Ishikawa (cell line): ENCODE data around the gene RAPSN.

Source experiments
- CEBPB ChIP-seq: IDR thresholded peaks from 2 replicates; pipeline ENCODE4 v1.6.1; 2012
- CREB1 ChIP-seq: IDR thresholded peaks from 2 replicates; pipeline ENCODE4 v1.6.1; 2012; ENCODE audit warnings: low read depth
- EGR1 ChIP-seq: IDR thresholded peaks from 2 replicates; pipeline ENCODE4 v1.6.1; 2012
- EP300 ChIP-seq: IDR thresholded peaks from 2 replicates; pipeline ENCODE4 v1.6.1; 2012; ENCODE audit warnings: borderline replicate concordance
- FOXM1 ChIP-seq: IDR thresholded peaks from 2 replicates; pipeline ENCODE4 v1.6.1; 2012; ENCODE audit warnings: low read depth, borderline replicate concordance
- MAX ChIP-seq: IDR thresholded peaks from 2 replicates; pipeline ENCODE4 v1.6.1; 2012
- NFIC ChIP-seq: IDR thresholded peaks from 2 replicates; pipeline ENCODE4 v1.6.1; 2012
- RAD21 ChIP-seq: IDR thresholded peaks from 2 replicates; pipeline ENCODE4 v1.6.1; 2012; ENCODE audit warnings: low read depth
- REST ChIP-seq: IDR thresholded peaks from 2 replicates; pipeline ENCODE4 v1.6.1; 2012; ENCODE audit warnings: low read depth, mild to moderate bottlenecking
- TAF1 ChIP-seq: IDR thresholded peaks from 2 replicates; pipeline ENCODE4 v1.6.1; 2012; ENCODE audit warnings: low read depth, mild to moderate bottlenecking
- TCF12 ChIP-seq: IDR thresholded peaks from 2 replicates; pipeline ENCODE4 v1.6.1; 2012; ENCODE audit warnings: low read depth
- TEAD4 ChIP-seq: IDR thresholded peaks from 2 replicates; pipeline ENCODE4 v1.6.1; 2012
- USF1 ChIP-seq: IDR thresholded peaks from 2 replicates; pipeline ENCODE4 v1.6.1; 2012
- YY1 ChIP-seq: IDR thresholded peaks from 2 replicates; pipeline ENCODE4 v1.6.1; 2012; ENCODE audit warnings: low read depth
- ZBTB7A ChIP-seq: IDR thresholded peaks from 2 replicates; pipeline ENCODE4 v1.6.1; 2012; ENCODE audit warnings: low read depth

The RAPSN gene

DNA sequence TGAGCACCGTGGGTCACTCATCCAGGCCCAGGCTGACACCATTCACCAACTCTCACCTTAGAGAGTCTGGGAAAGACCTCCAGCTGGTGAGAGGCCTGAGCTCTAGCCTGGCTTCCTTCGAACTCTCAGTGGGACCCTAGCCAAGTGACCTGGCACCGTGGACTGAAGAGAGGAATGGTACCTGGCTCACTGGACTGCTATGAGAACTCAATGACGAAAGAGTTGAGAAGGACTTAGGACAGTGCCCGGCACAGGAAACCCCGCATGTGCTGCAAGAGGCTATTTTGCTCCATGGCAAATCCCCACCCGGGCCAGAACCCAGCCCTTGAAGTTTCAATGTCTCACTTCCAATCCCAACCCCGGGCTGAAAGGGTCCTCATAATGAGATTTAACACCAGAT is 605 bp upstream of the RAPSN start:
- TF ChIP-seq REST, result no peak
- no peak for TF ChIP-seq USF1
- no peak for TF ChIP-seq TCF12
- no peak for TF ChIP-seq TAF1

GRCh38 chr11:47447906-47448305 is 1.0 kb downstream of the RAPSN start:
- TF ChIP-seq EGR1, result no peak
- no peak for TF ChIP-seq TEAD4
- TF ChIP-seq YY1, result no peak
- no peak for TF ChIP-seq FOXM1
- TF ChIP-seq MAX, result no peak
- TF ChIP-seq REST, result no peak
- no peak for TF ChIP-seq TAF1
- no peak for TF ChIP-seq RAD21
- TF ChIP-seq CREB1, result no peak
- no peak for TF ChIP-seq EP300
- TF ChIP-seq CEBPB, result no peak
- no peak for TF ChIP-seq NFIC
- TF ChIP-seq USF1, result no peak
- TF ChIP-seq ZBTB7A, result no peak
- no peak for TF ChIP-seq TCF12

DNA sequence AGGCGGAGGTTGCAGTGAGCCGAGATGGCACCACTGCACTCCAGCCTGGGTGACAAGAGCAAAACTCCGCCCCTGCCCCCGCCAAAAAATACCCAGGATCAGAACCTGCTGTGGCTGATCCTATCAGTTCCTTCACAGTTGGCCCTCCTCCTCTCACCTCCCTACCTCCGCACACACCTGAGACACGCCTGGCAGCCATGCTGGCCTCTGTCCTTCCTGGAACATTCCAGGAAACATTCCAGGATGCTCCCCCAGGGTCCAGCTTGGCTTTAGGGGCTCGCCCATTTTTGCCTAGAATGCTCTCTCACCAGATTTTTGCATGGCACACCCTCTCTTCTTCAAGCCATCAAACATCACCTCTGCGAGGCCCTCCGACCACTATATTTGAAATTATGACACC is 2.1 kb downstream of the RAPSN start:
- TF ChIP-seq CREB1, result no peak
- TF ChIP-seq REST, result no peak
- TF ChIP-seq RAD21, result no peak
- TF ChIP-seq TEAD4, result no peak
- no peak for TF ChIP-seq TCF12
- TF ChIP-seq EP300, result no peak
- TF ChIP-seq FOXM1, result no peak
- no peak for TF ChIP-seq NFIC
- no peak for TF ChIP-seq YY1
- TF ChIP-seq TAF1, result no peak
- TF ChIP-seq ZBTB7A, result no peak
- no peak for TF ChIP-seq CEBPB
- TF ChIP-seq EGR1, result no peak
- no peak for TF ChIP-seq USF1
- TF ChIP-seq MAX, result no peak

GRCh38 chr11:47445840-47446239 is 3.1 kb downstream of the RAPSN start:
- TF ChIP-seq TAF1, result no peak
- TF ChIP-seq ZBTB7A, result no peak
- TF ChIP-seq USF1, result no peak
- TF ChIP-seq RAD21, result no peak
- no peak for TF ChIP-seq CREB1
- TF ChIP-seq EP300, result no peak
- TF ChIP-seq MAX, result no peak
- no peak for TF ChIP-seq TCF12
- no peak for TF ChIP-seq FOXM1
